Activated CD8-positive, alpha-beta memory T cell treated with anti-CD3 and anti-CD28 coated beads for 36 hours (primary cell): ENCODE results near the gene ACAP3. TPM values are rescaled to one million over a fixed set of nuclear protein-coding genes. Genes with fewer than 3 reads are reported as not detected.

ENCODE experiments used
- CTCF ChIA-PET: fragments of 350-600 bp; sonication (Branson Sonifier 250); formaldehyde crosslinking; loops from one replicate; lab custom pipeline; 2021; ENCODE audit warnings: antibody characterized with exemption; lab: Charles Lee
- POLR2A ChIA-PET: fragments of 350-600 bp; sonication (Branson Sonifier 250); formaldehyde crosslinking; loops from one replicate; lab custom pipeline; 2021; ENCODE audit warnings: antibody characterized with exemption; lab: Charles Lee
- total RNA-seq, 2 experiments: library from RNA; stranded (reverse); gene quantifications; one replicate each; pipeline ENCODE4 v1.2.3, GENCODE V29; 2021

Gene ACAP3
- total RNA-seq, 2 experiments from 2014 or later, result 33.6 to 38.3 TPM

DNA sequence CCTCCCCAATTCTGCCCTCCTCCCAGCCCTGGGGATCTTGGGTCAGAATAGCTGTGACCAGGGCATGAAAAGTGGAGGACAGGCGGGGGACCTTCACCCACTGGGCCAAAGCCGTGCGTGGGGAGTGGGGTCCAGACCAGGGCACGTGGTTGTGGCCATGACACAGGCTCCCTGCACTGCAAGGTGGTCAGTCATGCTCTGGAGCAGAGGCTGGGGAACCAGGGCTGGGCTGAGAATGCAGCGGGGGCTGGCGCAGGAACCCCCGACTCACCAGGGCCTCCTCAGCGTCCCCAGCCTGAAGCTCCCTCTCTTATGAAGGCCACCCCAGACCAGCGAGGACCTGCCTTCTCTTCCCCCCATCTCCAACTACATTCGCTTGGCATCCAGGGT lies 38.8 kb upstream of the ACAP3 start:
- CTCF ChIA-PET, result interaction anchor here (1.6 kb wide), 1 partner anchor 224 kb away, joined by 3 read pairs; no protein-coding TSS in a partner anchor

DNA sequence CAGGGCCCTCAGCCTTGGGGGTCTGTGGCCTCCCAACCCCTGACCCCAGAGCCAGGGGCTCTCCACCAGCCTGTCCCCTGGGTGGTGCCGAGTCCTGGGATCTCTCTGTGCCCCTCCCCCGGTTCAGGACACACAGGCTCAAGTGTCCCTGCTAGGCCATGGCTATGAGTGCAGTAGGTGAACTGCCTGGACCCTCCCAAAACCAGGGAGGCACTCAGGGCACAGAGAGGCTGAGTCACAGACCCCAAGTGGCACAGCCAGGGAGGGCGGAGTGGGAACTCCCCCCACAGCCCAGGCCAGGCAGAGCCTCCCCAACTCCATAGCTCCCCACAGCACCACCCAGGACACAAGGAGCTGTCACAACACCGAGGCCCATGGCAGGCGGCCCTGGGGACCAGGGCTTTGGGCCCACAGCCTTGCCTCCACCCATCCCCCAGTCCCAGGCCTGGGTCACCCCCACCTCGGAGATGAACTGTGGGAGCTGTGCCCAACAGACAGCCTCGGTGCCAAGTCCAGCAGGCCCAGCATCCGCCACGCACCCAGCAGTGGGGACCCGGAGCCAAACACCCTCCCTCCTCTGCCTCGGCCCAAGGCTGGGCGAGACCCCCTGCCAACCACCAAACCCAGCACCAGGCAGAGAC lies 38.2 kb upstream of the ACAP3 start:
- POLR2A ChIA-PET, result no interaction called here

More for the DNA sequence above, 38.8 kb upstream of the ACAP3 start:
- POLR2A ChIA-PET, result no interaction called here

DNA sequence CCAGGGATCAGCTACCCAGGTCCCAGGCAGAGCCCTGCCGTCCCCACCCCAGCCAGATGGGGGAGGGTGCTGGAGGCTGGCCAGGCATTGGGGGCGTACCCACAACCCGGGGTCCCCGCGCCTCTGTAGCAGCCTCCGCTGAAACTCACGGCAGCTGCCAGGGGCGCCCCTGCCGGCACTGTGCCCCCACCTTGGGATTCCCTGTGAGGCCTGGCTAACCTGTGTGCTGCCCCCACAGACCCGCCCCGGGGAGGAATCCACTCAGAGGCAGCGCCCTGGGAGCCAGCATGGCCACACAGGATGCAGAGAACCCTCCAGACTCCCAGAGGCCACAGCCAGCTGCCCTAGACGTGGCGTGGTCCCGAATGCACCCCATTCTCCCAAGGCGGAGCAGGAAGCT lies 37.7 kb upstream of the ACAP3 start:
- POLR2A ChIA-PET, result no interaction called here
- CTCF ChIA-PET, result no interaction called here

More for the DNA sequence above, 38.2 kb upstream of the ACAP3 start:
- CTCF ChIA-PET, result no interaction called here

DNA sequence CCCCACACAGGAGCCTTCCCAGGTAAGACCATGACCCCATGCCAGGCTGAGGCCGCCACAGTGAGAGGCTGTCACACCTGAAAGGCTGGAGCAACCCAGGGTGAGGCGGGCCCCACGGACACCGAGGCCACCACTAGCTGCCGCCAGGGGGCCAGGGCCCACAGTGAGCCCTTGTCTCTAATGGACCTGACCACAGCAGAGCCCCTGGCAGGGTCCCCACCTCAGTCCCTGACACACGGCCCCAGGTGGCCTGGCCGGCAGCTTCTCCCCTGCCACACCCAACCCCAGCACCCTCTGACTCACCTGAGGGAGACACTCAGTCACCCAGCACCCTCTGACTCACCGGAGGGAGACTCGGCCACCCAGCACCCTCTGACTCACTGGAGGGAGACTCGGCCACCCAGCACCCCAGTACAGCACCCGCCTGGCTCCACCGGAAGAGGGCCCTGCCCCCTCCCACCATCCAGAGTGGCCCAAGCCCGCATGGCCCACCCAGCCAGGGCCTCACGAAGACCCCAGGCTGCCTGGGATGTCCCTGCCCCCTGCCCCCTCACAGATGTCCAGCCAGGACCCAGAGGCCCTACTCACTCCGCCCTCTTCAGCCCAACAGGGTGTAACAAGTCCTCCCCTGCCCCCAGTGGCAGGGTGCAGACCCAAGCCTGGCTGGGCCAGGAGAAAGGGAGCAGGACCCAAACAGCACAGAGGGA lies 37.1 kb upstream of the ACAP3 start:
- ChIA-PET POLR2A (no interaction called here), CTCF (interaction anchor here (1.0 kb wide), 1 partner anchor 28 kb away, joined by 4 read pairs; no protein-coding TSS in a partner anchor)

DNA sequence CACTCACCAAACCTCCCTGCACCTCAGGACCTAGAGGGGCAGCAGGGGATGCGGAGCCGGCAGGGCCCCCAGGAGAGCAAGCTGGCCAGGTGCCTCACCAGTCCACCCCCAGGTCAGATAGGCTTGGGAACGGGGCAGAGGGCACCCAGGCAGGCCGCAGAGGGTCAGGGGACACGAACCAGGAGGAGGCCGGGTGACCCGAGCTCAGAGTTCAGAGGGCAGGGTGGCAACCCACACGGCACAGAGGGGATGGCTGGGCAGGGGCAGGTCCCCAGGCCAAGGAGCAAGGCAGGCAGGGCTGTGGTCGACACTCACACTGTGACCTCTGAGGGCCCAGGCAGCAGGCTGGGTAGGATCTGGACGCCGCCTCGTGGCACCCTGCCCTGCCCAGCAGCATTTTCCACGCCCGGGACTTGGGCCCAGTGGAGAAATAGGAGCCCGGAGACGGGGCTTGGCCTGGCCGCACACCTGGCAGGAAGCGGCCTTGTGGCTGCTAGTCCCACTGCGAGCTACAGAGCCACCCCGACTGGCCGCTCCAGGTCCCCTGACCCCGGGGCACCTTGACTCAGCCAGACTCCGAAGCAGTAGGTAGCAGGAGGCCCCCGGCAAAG lies 36.2 kb upstream of the ACAP3 start:
- CTCF ChIA-PET, result interaction anchor here (1.0 kb wide), 1 partner anchor 29 kb away, joined by 4 read pairs; no protein-coding TSS in a partner anchor

DNA sequence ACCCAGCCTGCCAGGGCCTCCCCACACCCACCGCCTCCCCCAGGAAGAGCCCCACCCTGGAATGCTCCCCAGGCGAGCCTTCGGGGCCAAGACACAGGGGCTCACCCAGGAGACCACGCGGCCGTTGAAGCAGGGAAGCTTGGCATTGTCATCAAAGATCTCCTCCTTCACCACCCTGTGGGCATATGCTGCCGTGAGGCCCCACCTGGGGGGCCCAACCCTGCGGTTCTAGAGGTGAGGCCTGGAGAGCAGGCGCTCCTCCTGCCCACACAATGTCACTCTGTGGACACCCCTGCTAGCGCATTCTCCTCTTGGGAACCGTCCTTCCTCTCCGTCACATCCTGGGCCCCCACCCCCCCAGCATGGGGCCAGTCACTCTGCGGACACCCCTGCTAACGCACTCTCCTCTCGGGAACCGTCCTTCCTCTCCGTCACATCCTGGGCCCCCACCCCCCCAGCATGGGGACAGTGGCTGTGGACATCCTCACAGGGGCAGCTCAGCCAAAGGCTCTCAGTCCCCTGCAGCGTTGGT lies 34.9 kb upstream of the ACAP3 start:
- CTCF ChIA-PET, result no interaction called here
- POLR2A ChIA-PET, result no interaction called here

More for the DNA sequence above, 36.2 kb upstream of the ACAP3 start:
- POLR2A ChIA-PET, result no interaction called here

DNA sequence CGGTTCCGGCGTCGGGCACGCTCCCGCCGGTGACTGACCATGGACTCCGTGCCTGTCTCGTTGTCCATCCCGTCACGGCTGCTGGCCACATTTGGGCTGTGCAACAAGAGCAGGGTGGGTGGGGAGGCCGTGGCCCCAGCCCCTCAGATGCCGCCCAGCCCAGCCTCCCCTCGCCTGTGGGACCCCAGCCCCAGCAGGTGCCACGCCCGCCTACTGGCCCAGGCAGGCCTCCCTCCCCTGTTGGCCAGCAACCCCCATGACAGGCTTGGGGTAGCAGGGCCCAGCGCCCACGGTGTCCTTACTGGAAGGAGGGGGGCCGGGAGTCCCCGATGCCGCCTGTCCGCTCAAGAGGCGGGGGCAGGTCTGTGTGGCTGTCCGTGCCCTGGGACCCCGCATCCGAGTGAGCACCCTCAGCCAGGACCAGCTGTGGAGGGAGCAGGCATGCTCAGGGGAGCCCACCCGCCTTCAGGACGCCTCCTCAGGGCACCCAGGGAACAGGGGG lies 34.4 kb upstream of the ACAP3 start:
- CTCF ChIA-PET, result no interaction called here
- POLR2A ChIA-PET, result no interaction called here

DNA sequence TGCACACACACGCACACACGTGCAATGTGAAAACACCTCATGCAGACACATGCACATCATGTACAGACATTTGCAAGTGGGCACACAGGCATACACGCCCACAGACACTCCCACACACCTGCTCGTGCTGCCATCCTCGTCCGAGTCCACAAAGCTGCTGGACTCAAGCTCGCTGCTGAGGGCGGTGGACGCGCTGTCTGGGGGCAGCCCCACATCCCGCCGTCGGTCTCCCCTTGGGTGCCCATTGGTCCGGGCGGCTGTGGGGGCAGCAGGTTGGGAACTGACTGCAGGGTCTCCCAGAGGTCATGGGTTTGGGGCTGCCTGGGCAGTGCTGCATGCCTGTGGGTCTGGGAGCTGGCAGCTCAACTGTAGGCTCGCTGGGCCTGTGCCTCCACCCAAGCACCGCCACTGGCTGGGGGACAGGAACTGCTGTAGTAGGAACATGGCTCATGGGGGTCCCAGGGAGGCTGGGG lies 33.9 kb upstream of the ACAP3 start:
- CTCF ChIA-PET, result no interaction called here
- POLR2A ChIA-PET, result no interaction called here

DNA sequence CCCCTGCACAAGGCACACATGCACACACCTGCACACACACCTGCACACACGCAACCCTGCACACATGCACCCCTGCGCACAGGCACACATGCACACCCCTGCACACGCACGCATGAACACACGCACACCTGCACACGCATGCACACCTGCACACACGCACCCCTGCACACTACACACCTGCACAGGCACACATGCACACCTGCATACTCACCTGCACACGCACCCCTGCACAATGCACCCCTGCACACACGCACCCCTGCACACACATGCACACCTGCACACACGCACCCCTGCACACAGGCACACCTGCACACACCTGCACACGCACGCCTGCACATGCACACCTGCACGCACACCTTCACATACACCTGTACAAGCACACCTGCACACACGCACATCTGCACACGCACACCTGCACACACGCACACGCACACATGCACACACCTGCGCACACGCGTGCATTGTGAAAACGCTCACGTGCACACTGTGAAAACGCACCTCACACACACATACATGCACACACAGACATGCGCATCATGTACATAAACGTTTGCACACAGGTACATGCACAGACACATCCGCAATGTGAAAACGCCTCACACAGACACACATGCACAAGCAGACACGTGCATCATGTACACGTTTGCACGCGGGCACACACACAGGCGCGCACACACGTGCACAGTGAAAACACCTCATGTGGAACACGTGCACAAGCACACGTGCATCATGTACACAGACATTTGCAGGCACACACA lies 33.2 kb upstream of the ACAP3 start:
- ChIA-PET CTCF (no interaction called here), POLR2A (no interaction called here)

DNA sequence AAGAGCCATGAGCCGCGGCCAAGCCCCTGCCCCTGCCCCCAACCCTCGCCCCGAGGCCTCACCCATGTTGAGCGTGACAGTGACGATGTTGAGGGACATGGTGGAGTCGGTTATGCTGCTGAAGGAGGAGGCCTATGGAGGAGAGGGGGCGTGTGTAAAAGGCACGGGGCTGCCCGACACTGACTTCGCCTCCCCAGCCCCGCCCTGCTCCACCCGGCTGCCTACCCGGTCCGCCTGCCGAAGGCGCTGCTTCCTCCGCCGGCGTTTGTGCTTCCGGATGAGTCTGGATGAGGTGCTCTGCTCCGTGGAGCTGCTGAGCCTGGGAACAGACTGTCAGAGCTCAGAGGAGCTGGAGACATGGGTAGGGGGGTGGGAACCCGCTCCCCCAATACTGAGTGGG lies 32.5 kb upstream of the ACAP3 start:
- CTCF ChIA-PET, result no interaction called here
- POLR2A ChIA-PET, result no interaction called here

DNA sequence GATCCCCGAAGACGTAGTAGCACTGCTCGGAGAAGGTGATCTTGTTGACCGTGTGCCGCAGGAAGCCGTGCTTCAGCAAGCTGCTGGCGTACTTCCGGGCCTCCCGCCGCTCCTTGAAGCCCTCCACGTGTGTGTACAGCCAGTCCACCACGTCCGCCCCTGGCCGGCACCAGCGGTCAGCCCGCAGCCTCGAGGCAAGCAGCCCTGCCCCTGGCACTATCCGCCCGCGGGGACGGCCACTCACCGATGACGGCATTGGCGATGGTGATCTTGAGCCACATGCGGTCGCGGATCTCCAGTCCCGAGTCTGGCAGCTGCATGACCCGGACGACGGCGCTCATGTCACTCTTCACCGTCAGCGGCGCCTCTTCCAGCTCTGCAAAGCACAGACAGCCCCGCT lies 30.5 kb upstream of the ACAP3 start:
- CTCF ChIA-PET, result no interaction called here
- POLR2A ChIA-PET, result no interaction called here

DNA sequence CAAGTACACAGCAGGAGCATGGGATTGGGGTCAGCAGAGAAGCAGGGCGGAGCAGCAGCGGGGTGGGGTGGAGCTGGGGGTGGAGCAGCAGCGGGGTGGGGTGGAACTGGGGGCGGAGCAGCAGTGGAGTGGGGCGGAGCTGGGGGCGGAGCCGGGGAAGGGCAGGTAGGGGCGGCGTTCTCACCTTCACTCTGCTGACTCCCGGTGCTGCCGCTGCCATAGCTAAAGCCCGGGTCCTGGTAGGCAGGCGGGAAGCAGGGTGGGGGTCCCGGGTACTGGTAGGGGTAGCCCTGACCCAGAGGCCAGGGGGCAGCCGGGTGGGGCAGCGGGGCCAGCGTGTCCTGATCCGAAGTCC lies 30.0 kb upstream of the ACAP3 start:
- ChIA-PET POLR2A (no interaction called here), CTCF (no interaction called here)

DNA sequence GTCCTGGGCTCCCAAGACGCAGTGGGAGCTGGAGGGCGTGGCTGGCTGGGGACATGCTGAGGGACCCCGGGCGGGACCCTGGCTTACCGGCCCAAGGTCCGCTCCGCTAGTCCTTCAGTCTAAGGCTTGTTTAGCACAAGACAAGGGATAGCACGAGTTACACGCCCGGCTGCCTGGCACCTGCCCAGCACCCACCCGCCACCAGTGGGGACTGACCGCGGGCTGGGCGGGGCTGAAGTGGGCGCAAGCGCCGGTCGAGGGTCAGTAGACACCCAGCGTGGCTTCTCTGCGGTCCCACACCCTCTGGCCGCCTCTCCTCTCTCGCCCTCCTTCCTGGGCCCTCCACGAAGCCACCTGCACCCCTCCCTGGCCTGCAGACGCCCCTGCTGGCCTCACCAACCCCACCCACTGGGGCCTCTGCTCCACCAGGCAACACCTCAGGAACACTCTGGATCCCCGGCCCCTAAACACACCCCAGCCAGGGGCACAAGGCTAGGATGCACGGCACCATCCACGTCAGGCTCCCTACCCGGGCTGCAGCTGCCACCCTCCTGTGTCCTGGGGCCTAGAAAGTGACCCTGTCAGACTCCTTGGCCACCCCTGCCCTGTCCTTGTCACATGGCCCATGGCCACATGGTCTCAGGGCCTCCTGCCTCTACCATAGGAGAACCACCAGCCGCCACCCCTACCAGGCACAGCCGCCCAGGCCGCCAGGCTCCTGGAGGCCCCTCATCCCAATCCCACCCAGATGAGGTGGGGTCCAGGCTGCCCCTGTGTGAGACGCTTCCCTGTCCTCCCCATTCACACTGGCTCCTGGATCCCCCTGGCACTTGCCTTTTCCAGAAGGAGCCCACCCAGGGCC lies 29.4 kb upstream of the ACAP3 start:
- ChIA-PET CTCF (no interaction called here), POLR2A (no interaction called here)

DNA sequence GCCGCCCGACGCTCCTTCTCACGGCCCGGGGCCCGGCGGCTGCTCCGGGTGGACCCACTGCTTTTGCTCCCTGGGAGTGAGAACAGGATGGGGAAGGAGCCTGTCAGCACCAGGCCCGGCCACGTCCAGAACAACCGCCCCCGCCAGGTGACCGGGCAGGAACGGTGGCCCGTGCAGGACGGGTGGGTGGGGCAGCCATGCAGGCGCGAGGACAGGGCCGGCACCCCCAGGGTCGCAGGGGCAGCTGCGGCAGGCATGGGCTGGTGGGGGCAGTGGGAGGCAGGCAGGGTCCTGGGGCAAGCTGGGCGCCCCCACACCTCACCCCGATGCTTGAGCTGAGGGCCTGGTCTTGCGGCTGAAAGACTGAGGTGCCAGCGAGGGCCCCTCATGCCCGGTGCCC lies 28.7 kb upstream of the ACAP3 start:
- ChIA-PET CTCF (no interaction called here), POLR2A (interaction anchor here (0.5 kb wide), 1 partner anchor 66 kb away, joined by 4 read pairs; no protein-coding TSS in a partner anchor)

DNA sequence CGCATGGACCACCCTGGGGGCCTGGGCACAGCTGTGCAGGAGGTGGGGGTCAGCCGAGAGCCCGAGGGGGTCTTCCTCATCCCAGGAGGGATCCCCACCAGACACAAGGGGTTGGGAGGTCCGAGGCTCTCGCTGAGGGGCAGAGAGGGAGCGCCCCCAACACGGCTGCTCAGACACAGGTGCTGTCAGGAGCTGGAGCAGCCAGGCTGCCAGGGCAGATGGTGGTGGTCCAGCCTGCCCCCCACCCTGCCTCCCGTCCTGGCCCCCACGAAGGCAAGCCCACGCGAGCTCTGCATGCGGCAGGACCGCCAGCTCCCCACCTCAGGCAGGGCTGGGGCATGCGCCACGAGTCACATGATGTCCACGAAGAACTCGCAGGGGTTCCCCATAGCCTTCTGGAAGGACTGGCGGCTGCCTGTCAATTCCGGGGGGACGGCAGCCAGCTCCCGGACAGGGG lies 28.1 kb upstream of the ACAP3 start:
- ChIA-PET CTCF (interaction anchor here (1.0 kb wide), 1 partner anchor 213 kb away, joined by 3 read pairs; no protein-coding TSS in a partner anchor), POLR2A (interaction anchor here (0.5 kb wide), 2 partner anchors 67 to 164 kb away, joined by 4 to 5 read pairs; no protein-coding TSS in a partner anchor)

DNA sequence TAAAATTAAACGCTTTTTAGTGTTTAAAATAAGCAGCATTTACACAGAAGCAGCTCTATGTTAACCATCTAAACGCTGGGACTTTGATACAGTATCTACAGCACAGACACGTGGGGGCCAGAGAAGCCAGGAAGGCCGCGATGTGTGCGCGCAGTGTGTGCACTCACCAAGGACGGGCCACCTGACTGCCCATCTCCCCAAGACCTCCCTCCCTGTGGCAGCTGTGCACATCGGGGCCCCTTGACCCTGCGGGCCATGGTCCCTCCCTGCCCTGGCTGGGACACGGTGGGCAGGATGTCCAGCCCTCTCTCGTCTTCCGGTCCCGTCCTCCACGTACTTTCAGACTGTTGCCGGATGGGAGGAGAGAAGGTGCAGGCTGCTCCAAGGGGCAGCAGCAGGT lies 27.6 kb upstream of the ACAP3 start:
- POLR2A ChIA-PET, result no interaction called here
- CTCF ChIA-PET, result interaction anchor here (1.0 kb wide), 1 partner anchor 213 kb away, joined by 3 read pairs; no protein-coding TSS in a partner anchor

DNA sequence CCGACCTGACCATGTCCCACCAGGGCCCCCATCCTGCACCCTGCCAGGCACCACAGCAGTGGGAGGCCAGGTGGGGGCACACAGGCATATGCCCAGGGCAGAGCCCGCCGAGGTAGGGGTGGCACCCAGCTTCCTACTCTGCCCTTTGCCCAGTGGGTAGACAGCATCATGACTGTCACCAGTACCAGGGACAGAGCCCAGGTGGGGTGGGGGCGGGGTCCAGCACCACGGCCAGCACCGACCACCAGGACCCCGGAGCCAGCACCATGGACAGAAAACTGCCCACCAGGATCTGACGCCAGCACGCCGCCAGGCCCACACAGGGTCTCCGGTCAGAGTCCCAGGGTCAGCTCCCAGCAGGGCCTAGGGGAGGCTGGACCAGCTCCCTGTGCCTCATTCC lies 27.1 kb upstream of the ACAP3 start:
- ChIA-PET POLR2A (interaction anchor here (0.6 kb wide), 1 partner anchor 446 kb away, joined by 3 read pairs; no protein-coding TSS in a partner anchor), CTCF (no interaction called here)
